HG02798 (cell line): ENCODE measurements around the gene NPPA.

Source experiments
- ATAC-seq: cut with Tn5 transposase; IDR thresholded peaks from one replicate; pipeline ENCODE4 v1.9.1; 2021; ENCODE audit warnings: mild to moderate bottlenecking; ENCODE audit not compliant: unreplicated experiment, poor library complexity

NPPA gene

DNA sequence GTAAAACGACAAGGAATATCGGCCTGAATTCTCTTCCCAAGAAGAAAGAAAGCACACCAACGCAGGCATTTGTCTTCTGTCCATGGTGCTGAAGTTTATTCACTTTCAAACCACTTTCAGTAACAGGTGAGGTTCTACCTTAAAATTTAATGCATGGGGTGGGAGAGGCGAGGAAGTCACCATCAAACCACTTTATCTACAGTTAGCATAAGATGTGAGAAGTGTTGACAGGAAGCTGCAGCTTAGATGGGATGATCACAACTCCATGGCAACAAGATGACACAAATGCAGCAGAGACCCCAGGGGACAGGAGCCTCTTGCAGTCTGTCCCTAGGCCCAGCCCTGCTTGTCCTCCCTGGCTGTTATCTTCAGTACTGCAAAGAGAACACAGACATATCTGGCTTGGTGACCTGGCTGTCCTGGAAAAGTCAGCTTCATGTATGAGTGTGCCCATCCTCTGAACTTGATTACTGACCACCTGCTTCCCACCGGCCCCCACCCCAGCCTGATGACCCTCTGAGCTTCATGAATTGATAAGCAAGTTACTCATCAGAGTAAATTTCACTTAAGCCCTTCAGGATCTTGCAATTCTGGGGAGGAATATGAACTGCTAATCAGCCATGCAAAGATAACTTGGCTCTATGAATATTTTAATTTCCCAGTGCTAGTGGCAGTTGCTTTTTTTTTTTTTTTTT, 1.8 kb downstream of the NPPA start:
- no peak for ATAC-seq

DNA sequence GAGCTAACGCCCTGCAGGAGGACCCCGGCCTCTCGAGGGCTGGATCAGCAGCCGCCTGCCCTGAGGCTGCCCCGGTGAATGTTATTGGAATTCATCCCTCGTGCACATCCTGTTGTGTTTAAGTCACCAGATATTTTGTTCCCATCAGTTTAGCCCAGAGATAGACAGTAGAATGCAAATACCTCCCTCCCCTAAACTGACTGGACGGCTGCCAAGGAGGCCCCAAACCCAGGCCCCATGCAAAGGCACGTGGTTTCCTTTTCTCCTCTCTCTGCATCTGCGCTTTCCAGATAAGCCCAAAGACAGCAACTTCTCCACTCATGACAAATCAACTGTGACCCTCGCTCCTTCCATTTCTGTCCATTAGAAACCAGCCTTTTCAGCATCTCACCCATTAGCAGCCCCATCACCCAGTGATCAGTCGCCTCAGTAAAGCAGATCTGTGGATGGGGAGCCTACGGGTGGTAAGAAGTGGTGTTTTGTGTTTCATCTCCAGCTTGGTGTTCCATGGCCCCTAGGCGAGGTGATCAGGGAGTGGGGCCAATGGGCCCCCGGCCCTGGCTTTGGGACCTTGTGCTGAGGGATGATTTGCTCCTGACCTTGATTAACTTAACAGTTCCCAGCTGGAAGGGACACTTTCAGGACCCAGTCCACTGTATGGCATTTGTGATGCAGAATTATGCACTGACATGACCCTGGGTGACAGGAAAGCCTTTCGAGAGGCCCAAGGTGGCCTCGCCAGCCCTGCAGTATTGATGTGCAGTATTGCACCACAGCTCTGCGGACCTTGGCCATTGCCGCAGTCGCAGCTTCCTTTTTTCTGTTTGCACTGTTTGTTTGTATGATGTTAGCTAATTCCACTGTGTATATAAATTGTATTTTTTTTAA, 5.2 kb downstream of the NPPA start:
- no peak for ATAC-seq

DNA sequence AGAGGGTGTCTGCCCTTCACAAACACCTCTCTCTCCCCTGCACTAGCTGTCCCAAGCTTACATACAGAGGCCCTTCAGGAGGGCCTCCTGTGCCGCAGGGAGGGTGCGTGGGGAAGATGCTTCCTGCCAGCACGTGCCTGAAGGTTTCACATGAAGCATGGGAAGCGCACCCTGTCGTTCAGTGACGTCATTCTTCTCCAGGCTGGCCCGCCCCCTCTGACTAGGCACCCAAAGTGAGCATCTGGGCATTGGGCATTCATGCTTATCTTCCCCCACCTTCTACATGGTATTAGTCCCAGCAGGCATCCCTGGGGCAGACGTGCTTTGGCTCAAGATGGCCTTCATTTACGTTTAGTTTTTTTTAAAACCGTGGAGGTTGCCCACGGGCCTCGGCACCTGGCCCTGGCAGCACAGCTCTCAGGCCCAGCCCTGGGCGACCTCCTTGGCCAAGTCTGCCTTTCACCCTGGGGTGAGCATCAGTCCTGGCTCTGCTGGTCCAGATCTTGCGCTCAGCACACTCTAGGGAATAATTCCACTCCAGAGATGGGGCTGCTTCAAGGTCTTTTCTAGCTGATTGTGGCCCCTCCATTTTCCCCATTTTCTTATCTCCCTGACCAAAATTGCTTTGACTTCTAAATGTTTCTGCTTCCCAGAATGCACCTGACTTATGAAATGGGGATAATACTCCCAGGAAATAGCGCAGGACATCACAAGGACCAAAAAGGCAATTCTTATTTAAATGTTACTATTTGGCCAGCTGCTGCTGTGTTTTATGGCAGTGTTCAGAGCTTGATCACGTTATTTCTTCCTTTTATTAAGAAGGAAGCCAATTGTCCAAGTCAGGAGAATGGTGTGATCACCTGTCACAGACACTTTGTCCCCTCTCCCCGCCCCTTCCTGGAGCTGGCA, 6.1 kb downstream of the NPPA start:
- ATAC-seq = no peak

DNA sequence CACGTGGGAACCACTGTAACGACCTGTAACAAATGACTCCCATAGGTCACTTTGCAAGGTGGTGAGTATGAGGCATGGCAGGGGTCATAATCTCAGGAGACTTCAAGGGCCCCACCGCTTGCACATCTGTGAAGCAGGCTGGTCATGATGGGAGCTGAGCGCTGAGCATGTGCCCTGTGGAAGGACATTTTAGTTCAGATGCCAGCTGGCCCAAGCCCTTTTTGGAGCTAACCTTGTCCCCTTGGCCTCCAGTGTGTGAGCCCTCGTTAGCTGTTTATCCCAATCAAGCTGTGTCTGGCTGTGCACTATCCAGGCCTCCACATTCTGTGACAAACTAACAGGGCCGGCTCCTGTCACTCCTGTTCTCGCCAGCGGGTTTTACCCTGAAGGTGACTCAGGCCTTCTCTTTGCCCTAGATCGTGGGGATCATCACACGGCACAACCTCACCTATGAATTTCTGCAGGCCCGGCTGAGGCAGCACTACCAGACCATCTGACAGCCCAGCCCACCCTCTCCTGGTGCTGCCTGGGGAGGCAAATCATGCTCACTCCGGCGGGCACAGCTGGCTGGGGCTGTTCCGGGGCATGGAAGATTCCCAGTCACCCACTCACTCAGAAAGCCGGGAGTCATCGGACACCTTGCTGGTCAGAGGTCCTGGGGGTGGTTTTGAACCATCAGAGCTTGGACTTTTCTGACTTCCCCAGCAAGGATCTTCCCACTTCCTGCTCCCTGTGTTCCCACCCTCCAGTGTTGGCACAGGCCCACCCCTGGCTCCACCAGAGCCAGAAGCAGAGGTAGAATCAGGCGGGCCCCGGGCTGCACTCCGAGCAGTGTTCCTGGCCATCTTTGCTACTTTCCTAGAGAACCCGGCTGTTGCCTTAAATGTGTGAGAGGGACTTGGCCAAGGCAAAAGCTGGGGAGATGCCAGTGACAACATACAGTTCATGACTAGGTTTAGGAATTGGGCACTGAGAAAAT, 7.6 kb downstream of the NPPA start:
- ATAC-seq = no peak

DNA sequence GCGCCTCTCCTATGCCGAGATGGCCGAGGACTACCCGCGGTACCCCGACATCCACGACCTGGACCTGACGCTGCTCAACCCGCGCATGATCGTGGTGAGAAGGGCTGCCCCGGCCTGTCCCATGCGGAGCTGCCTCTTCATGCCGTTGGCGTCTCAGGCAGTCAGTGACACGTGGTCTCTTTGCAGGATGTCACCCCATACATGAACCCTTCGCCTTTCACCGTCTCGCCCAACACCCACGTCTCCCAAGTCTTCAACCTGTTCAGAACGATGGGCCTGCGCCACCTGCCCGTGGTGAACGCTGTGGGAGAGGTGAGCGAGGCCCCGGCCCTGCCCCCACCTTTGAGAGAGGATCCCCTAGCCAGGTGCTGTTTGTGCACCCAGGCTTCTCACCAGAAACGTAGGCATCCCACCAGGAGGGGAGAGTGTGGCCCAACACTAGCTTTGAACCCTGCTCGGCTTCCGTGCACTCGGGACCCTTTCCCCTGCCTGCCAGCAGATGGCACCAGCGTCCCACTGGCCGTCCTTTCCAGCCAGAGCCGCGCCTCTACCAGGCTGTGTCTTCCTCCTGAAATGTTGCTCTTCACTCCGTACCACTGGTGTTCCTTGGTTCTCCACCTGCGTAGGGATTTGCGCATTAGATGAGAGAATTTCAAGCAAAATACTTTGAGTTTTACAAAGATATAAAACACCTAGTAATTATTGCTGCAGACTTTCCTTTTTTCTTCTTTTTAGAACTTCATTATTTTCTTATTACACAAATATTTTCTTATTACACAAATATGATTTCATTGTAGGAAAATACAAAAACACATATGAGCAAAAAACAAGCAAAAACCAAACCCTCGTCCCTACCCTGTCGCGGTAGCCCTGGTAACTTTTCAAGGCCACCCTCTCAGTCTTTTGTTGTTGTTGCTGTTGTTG, 9.0 kb downstream of the NPPA start:
- no peak for ATAC-seq

DNA sequence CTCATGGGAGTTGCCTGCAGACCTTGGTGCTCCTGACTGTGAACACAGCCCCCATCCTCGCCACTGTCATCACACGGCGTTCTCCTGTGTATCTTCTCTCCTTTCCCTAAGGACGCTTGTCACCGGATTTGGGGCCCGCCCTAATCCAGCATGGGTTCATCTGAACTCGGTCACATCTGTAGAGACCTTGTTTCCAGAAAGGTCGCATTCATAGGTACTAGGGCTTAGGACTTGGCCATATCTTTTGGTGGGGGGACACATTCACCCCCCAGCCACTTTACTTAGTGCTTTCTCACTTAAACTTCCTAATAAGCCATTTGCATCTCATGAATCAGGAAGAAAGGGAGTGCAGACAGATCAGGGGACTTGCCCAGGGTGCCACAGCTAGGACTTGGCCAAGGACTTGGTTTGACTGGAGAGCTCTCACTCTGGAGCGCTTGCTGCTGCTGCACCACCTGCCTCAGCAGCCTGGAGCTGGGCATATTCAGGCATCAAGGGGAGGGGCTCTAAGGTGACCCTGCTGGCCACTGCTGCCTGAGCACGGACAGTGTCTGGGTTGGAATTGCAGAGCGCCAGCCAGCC, 9.7 kb downstream of the NPPA start:
- ATAC-seq = no peak

DNA sequence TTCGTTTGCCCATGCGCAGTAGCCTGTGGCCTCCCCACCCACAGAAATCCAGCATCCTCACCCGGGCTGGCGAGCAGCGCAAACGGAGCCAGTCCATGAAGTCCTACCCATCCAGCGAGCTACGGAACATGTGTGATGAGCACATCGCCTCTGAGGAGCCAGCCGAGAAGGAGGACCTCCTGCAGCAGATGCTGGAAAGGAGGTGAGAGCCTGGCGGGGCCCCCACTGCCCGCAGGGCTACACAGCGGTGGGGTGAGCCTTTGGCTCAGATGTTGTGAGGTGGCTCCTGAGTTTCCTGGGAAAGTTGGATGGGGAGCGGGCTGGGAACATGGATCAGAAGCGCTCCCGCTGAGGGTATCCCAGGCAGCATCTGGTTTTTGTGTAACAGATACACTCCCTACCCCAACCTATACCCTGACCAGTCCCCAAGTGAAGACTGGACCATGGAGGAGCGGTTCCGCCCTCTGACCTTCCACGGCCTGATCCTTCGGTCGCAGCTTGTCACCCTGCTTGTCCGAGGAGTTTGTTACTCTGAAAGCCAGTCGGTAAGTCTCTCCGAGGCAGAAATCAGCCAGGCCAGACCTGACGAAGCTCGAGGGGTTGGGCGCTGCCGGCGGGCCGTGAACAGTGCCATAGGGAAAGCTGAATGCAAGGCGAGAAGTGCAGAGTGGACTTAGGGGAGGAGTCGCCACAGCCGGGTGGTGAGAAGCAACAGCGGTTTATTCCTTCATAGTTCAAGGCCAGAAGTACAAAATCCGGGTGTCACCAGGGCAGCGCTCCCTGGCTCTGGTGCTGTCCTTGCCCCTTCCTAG, 10.4 kb downstream of the NPPA start:
- no peak for ATAC-seq

DNA sequence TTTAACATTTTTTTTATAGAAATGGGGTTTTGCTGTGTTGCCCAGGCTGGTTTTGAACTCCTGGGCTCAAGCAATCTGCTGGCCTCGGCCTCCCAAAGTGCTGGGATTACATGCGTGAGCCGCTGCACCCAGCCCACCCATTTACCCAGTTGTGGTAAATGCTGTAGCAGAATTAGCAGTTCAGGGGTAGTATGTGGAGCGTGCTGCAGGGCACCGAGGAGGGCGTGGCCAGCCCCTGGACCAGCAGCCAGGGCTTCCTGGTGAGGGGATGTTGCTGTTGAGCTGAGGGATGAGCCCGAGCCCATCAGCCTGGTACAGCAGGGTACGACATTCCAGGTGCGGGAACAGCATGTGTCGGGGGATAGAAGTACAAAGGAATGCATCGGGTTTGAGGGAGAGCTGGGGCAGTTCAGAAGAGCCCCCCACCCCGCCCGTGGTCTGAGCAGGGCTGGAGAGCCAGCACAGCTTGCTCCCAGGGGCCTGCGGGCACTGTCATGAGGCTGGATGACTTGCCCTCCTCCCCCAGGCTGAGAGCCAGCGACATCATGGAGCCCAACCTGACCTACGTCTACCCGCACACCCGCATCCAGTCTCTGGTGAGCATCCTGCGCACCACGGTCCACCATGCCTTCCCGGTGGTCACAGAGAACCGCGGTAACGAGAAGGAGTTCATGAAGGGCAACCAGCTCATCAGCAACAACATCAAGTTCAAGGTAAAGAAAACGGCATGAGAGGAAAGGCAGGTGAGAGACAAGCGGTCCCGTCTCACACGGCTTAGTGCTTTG, 11.9 kb downstream of the NPPA start:
- ATAC-seq = no peak

DNA sequence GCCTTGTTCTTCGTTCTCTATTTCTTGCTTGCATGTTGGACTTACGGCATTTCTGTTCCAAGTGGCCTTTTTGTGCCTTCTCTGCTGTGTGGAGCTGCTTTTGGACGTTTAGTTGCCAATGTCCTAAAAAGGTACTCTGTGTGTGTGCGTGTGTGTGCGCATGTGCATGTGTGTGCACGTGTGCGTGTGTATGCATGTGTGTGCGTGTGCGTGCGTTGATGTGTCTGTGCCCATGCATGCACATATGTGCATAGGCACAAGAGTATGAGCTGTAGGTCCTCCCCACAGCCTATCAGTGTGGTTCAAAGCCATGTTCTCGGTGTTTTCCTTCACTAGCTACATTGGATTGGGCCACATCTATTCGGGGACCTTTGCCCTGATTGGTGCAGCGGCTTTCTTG, 13.7 kb downstream of the NPPA start:
- ATAC-seq = no peak

DNA sequence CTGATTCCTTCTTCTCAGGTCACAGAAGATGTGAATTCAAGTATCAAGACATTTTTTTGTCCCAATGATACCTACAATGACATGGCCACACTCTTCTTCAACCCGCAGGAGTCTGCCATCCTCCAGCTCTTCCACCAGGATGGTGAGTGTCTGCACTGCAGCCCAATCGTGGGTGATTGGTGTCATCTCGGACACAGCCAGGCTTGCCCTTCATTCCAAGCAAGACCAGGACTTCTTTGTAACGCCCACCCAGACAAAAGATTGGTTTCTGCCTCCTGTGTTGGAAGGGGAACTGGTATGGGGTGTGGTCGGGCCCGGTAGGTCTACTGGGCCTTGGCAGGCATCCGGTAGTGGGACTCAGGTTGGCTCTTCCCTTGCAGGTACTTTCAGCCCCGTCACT, 14.1 kb downstream of the NPPA start:
- ATAC-seq = no peak

DNA sequence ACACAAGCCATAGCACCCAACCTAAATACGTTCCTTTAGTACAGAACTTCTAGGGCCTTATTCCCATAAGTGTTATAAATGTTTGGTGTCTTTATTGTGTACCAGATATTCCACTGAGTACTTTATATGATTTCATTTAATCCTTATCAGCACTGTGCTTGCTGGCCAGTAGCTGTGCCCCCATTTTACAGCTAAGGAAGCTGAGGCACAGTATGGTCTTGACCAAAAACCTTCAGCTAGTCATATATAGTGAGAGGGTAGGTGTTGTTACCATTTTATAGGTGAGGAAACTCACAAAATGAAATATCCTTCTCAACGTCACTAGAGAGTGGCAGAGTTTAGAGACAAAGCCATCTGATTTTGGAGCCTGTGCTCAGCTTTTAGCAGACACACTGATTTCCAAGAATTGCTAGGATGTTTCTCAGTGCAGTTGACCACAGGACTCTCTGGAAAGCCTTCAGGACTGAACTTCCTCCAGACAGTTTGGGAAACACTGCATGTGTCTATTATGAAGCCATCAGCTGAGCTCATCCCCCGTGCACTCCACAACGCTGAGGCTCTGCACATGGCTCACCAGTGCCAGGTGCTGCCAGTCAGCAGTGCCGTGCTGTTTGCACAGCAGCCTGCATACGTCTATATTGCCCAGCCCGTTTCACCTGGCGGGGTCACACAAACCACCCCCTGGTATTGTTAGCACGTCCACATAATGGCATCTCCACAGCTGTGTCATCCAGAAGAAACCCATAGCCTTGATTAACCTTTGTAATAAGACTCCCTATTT, 15.4 kb downstream of the NPPA start:
- ATAC-seq = no peak

DNA sequence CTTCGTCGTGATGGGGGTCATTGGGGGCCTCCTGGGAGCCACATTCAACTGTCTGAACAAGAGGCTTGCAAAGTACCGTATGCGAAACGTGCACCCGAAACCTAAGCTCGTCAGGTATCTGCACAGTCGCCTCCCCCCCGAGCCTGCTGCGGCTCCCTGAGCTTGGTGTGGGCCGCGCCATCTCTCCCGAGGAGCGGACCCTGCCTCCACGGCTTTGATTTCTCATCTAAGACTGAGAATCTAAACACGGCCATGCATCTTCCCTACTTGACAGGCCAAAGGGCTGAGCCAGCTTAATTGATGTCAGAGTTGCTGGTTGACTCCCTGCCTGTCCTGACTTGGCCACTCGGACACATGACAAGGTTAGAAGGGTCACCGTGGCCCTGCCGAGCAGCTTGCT, 19.1 kb downstream of the NPPA start:
- ATAC-seq = no peak

DNA sequence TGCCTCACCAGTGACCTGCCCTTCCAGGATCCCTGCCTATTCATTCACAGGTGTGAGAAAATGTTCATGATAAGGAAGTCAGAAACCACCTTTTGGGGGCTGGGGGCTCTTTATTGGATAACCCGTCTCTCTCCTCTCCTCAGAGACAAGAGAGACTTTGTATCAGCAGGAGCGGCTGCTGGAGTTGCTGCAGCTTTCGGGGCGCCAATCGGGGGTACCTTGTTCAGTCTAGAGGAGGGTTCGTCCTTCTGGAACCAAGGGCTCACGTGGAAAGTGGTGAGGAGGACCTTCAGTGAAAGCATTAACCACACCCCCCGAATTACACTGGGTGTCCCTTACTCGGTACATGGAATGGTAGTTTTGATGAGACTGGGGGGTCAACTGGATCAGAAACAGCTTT, 20.6 kb downstream of the NPPA start:
- no peak for ATAC-seq

DNA sequence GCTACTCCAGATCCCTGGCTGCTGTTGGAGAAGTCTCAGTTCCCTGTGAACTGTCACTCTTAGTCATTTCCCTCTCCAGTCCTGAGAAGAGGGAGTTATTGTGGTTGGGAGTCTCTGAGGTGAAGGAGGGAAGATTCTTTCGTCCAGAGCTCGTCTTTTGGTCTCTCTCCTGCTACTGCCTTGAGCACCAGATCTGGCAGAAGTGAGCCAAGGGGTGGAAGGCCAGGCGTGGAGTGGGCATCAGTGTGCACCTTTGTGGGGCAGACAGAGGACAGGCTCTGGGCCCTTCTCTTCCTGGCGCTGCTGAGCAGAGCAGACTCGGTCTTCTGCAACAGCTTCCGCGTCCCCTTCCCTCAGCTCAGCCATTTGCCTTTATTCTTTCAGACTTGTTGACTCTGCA, 22.5 kb downstream of the NPPA start:
- no peak for ATAC-seq

DNA sequence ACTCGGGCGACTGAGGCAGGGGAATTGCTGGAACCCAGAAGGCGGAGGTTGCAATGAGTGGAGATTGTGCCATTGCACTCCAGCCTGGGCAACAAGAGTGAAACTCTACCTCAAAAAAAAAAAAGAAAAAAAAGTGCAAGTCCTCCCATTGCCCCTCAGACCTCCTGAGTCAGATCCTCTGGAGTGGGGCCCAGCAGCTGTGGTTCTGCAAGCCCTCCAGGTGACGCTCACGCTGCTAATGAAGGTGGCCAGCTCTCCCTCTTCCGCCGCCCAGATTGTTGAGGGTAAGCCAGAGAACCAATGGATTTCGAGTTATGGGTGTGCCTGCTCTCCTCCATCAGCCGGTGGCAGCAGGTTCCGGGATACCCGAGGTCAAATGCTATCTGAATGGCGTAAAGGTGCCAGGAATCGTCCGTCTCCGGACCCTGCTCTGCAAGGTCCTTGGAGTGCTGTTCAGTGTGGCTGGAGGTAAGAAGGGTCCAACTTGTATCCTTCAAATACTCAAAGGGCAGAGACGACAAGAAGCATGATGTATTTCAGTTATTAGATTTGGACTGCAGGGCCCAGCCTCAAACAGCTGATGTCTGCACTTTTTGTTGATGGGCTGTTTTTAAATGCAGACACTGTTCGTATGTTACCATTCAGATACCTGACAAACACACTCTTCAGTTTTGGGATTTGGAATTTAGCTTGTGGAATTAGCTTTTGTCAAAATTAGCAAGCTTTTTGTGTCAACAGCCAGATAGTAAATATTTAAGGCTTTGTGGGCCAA, 24.0 kb downstream of the NPPA start:
- no peak for ATAC-seq
